ENCODE data around the gene TP53BP2.
"Not testable (repeated sequence)": the region's sequence is repeated elsewhere in the genome, so short reads cannot be mapped to it uniquely, and the experiment has no call there.

Gene TP53BP2

DNA sequence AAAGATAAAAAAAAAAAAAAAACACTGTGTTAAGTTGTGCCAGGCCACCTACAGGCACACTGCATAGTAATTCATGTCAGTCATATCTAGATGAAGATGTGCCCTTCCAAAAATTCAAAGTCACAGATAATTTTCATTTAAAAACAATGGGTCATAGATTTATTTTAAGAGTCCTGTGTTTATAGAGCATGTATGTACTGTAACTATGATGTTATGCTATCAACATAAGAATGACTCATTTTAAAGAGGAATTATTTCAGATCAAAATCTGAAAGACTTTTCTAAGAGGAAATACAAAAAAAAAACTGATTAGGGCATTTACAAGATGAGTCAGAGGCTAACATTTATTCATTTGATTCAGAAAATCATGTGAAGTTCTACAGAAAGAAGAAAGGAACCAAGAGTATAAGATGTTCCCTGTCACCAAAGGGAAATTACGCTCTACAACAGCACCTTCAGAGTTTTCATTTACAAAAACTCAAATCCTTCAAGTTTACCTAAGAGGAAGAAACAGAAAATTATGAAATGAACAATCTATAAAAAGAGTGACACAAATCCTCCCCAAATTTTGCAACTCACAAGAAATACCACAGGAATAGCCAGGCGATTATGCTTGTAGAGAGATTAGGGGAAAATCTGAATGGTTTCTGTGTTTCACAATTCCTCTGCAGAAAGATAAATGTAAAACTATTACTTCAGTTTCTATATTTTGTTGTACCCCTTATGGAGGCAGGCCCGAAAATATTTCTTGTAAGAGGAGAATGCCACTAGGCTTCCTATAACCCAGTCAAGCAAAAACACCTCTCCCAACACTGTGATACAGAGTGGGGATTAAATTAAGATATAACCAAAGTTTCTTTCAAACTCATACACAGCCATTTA, 13.8 kb downstream of the TP53BP2 start:
- DNase-seq: no peak

DNA sequence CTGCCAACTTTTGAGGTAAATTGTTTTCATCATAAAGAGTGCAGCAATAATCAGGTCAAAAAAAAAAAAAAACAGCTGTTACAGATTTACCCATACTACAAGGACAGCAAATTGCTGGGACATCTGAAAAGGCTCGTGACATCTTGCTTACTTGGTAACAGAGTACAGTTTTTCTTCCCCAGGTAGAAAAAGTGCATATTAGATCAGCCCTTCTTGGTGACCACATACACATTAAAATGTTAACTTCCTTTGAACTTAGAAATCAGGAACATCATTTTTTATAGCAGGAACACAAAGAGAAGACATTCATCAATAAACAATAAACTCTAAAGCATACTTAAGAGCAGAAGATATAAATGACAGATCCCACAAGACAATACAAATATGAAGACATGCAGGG, 16.1 kb downstream of the TP53BP2 start:
- DNase-seq: no peak

DNA sequence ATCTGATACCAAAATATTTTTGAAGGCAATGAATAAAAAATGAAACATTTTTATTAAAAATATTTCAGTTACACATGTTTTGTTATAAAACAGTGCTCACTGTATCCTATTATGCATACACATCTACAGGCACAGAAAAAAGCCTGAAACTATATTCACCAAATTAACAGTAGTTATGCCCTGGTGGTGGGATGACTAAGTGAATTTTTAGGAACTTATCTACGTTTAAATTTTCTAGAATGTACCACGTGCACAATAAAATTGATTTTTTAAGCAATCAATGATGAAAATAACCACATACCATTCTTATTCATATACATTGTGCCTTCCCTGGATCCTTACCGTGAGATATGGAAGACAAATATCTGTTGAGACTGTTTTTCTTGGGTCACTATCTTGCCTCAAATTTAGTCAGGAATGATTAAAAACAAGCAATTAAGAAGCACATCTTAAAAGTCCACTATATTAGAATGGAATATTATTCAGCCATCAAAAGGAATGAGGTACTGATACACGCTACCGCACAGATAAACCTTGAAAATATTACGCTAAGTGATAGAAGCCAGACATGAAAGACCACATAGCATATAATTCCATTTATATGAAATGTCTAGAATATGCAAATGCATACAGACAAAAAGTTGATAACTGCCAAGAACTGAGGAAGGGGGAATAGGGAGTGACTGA, 17.4 kb downstream of the TP53BP2 start:
- no peak for DNase-seq

DNA sequence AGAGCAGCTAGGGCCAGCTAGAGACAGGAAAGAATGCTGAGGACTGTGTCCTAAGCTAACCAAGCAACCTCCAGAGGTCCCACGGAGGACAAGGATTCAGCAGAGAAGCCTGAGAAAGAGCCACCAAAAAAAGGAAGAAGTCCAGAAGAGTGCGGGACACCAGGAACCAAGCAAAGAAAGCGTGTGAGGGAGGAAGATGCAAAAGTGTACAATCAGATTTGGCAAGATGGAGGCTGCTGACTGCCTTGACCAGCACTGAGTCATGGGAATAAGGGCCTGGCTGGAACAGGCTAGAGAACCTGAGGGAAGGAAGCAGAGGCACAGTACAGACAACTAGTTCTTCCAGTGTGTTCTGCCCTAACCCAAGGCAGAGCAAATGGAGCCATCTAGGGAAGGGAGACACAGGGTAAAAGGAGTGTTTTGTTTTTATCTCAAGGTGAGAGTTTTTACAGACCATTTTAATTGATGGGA, 18.5 kb downstream of the TP53BP2 start:
- DNase-seq: no peak

DNA sequence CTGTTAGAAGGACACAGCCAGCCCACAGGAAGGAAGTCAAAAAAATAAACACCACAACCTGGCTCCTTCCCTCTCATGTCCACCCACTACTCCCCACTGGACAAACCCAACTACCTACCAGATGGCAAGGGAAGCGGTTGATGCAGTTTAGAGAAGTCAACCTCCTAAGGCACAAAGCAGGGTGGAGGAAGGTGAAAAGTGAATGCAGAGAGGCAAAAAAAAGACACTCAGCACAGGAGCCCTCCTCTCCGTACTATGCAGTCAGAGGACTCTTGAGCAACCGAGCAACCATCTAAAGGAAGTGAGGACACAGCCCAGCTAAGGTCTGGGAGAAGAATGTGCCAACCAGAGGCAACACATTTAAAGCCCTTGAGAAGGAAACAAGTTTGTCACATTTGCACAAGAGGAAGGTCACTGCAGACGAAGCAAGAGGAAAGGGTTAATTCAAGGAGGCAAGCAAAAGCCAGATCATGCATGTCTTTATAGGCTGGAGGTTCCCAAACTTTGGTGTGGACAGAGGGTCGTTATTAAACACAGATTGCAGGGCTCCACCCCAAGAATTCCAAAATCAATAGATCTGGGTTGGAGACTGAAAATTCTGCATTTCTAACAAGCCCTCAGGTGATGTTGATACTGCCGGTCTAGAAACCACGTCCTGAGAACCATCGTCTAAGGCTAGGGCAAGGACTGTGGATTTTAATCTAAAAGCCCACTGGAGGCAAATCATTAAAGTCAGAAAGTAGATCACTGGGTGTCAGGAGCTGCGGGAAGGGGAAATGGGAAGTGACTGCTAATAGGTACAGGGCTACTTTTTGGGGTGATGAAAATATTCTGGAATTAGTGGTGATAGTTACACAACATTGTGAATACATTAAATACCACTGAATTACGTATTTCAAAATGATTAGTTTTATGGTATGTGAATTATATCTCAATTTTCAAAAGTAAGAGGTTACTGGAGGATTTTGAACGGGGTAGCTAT, 19.7 kb downstream of the TP53BP2 start:
- DNase-seq: no peak

DNA sequence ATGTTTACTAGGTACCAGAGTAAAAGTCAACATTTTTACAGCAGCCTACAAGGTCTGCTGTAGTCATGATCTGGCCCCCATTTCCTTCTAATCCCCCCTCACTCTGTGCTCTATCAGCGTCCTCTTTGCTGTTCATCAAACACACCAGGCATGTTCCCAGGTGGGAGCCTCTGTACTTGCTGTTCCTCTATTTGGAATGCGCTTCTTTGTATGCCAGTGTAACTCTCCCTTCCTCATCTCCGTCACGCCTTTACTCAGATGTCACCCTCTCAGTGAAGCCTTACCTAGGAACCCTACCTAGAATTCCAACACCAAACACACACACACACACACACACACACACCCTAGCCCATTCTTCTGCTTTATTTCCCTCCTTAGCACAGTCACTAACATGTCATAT, 21.0 kb downstream of the TP53BP2 start:
- no peak for DNase-seq

DNA sequence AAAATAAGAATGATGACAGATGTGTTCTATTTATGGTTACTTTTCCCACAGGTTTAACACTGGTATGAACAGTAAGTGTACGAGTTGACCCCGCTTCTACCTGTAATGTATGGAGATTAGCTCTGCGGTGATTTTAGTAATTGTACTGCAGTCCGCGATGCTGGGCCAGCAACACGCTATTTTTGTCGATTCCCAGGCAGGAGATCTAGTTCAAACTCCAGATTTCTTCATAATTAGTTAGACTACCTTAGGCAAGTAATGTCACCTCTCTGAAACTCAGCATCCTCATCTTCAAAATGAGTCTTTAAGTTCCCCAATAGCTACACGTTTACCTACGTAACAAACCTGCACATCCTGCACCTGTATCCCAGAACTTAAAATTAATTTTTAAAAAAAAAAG, 21.5 kb downstream of the TP53BP2 start:
- DNase-seq: no peak

DNA sequence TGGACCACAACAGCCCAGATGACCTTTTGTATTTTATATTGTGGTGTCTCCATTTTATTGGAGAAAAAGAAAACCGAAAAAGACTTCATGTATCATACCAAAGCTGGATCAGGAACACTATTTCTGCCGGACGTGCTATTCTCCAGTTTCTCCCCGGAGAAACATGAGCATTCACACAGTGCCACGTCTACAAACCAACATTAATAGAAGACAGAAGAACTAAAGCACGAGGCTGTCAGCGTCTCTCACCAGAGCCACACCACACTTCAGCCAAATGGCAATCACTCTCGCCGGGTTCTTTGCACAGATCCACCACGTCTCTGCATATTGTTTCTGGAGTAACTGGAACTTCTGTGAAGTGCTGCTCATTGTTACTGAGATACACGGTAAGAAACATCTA, 24.8 kb downstream of the TP53BP2 start:
- DNase-seq: no peak

DNA sequence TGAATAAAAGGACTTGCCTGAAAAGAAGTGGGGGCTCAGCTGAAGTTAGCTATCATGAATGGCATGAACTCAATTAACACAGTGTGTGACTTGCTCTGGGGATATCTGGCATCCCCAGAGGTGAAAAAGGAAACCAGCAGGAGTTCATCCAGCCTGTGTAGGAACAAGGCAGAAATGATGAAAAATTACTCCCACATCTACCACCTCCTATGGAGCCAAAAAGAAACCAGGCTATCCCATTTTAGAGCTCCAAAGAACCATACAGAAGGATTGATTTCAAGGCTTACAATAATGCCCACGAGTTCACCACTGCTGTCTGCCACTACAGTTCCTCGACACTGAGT, 25.3 kb downstream of the TP53BP2 start:
- DNase-seq: no peak

DNA sequence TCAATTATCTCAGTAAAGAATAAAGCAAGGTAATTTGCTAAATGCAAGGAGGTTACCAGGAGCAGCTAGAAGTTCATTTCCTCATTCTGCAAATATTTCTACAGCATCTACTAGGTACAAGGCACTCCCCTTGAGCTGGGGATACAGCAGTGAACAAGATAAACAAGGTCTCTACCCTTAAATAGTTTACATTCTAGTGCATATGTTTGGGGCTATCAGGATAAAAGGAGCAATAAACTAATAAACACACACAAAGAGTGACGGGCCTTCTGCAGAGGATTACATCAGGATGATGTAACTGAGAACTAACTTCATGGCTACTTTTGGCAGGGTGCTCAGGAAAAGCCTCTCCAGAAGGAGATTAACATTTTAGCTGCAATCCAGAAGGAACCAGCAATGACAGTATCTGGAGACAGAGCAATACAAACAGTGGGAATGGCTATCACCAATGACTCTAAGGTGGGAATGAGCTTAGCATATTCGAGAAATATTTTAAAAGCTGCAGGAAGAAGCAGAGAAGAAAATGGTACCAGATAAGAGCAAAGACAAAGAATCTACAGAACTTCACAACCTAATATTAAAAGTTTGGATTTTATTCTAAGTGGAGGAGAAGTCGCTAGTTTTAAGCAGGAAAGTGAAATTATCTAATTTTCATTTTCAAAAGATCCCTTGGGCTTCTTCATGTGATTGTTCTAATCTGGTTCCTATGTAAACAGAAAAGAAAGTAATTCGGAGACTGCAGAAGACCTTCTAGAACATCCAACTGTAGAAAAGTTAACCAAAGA, 25.8 kb downstream of the TP53BP2 start:
- no peak for DNase-seq

DNA sequence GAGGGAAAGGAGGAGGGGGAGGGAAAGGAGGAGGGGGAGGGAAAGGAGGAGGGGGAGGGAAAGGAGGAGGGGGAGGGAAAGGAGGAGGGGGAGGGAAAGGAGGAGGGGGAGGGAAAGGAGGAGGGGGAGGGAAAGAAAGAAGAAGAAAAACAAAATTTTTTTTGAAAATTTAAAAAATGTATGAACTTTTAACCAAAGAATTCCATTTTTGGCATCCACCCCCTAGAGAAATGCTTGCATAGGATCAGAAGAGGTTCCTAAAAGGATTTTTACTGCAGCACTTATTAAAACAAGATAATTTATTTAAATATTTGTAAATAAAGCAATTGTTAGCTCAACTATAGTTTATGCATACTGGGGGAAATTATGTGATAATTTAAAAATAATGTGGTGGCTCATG, 28.5 kb downstream of the TP53BP2 start:
- DNase-seq: not testable (repeated sequence)

DNA sequence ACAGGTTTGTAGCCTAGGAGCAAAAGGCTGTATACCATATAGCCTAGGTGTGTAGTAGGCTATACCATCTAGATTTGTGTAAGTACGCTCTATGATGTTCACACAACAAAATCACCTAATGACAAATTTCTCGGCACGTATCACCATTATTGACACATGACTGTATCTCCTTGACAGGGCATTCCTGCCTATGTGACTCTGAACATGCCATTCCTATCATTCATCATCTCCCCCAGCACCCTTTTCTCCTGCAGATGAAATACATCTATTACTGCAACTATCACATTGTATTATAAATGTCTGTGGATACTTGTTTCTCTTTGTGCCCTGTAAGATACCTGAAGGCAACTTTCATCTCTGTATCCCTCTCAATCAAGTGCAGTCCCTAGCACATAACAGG, 29.9 kb downstream of the TP53BP2 start:
- DNase-seq: no peak

DNA sequence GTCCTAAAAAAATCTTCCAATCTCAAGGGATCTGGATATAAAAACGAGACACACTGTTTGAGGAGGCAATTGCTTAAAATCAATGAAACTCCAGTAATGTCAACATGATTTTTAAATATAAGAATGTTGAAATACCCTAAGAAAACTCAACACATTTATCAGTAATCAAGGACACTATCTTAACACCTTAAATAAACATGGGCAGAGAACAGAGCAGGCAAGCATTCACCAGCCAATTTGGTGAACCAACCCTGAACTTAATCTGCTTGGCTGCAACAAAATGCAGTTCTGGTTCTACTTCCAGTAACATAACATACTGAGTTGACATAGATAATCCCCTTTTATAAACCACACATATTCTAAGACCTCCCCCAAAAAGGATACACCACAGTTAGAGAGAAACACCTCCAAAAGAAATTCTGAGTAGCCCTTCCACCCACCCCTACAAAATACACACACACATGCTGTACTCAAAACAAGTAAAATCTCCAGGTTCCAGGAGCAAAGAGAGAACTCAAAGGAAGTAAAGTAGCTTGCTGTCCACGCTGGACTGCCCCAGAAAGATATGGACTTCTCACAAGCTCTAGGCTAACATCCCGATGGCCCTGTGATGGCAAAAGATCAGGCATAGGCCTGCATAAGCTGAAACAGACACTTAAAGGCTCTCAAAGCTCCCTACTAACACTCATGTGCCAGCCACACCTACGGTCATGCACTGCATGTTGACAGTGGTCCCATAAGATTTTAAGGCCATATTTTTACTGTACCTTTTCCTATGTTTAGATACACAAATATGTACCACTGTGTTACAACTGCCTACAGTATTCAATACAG, 30.5 kb downstream of the TP53BP2 start:
- DNase-seq: no peak

DNA sequence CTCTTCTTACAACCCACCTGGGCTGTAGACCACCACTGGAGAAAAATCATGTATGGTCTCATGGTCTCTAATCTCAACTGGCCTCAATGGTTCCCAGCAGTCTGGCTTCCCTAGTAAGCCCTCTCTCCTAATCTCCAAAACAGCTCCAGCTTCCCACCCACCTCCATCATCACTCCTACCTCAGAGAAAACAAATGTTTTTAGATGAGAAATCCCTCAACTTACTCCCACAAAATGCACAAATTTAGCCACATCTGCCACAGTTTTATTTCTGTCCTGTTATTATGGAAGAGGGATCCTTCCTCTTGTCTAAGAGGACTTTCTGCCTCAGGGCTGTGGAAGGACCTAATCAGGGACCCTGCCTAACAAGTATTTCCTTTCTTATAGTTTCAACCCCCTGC, 32.1 kb downstream of the TP53BP2 start:
- no peak for DNase-seq

DNA sequence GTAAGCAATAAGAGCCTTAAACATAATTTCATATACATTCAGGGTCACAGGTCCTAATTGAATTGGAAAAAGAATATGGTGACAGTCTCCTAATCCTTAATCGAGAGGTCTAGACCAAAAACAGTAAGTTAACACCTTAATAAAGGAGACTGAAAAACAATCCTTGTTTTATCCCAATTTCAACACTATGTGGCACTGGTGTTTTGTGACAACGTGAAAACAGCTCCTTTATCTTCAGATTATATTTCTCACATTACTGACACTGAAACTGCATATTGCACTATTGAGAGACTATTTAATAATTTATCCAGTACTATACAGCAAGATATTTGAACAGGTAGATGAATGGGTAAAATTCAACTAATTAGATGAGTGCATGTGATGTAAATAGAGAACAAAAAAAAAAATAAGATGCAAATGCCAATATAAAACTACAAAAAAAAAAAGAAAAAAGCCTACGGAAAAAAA, 34.1 kb downstream of the TP53BP2 start:
- DNase-seq: no peak

DNA sequence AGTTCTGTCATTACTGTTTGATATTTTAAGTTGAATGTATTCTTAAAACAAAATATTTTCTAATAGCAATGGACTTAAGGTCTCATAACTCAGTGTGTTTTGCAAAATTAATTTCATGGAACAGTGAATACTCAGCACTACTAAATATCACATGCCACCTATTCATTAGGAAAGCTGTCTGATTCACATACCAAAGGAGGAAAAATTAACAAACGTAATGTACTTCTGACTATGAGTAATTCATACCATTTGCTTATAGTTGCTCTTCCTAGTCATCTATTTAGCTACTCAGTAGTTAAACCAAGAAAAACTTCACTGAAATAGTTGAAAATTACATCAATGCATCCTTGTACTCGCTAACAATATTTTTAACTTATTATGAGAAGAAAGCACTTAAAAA, 35.2 kb downstream of the TP53BP2 start:
- DNase-seq: no peak

DNA sequence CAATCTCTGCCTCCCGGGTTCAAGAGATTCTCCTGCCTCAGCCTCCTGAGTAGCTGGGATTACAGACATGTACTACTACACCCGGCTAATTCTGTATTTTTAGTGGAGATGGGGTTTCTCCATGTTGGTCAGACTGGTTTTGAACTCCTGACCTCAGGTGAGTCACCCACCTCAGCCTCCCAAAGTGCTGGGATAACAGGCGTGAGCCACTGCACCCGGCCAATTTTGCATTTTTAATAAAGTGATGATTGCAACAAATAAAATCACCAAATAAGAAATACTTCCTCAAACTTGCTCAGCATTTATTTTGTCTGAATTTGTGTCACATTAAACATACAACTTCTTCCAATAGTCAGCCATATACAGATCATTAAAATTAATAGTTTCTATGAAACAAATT, 35.8 kb downstream of the TP53BP2 start:
- DNase-seq: not testable (repeated sequence)

DNA sequence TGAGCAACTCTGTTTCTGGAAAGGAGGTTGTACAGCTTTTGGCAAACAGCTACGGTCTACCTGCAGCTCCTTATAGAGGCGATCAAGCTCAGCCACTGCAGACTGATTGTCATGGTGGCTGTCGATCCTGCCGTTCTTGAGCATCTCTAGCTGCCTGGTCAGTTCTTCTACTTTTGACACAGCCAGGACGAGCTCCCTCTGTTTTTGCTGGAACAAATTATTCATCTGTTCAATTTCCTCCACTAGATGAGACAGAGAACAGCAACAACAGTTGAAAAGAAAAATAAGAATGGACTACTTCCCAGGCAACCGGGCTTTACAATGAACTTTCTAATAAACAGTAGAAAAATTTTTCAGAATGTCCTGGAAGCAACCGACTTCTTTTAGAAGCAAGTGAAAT, 42.5 kb downstream of the TP53BP2 start:
- DNase-seq: no peak

DNA sequence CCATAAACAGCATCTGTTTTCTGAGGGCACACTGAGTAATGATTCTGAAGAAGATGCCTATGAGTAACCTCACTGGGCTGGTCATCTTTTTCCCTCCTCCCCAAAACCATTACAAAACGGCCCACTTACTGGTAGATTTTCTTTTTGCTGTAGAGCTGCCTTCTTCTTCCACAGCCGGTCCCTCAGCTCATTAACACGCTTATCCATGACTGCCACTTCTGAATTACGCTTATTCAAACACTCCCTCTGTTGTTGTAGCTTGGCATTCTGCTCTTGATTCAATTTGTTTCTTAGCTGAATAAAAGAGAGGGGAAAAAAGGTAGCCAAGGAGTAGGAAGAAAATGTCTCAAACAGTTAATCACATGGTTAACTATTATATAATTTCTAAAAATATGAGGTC, 43.1 kb downstream of the TP53BP2 start:
- no peak for DNase-seq

DNA sequence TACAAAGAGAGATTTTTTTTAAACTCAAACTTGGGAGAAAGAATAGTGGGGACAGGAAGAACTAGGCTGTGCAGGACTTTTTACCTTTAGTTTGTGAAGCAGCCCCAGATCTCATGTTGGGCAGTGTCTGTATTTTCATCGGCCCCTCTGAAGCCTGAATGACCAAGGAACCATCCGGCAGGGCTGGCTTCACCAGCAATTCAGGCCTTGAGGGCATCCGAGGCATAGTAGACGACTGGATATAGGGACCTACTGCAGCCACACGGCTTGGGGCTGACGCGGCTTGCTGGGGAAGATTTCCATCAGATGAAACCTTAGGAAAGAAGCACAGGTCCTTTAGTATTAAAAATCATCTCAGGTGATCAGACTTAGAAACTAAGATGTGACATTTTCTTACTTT, 43.7 kb downstream of the TP53BP2 start:
- DNase-seq: no peak

DNA sequence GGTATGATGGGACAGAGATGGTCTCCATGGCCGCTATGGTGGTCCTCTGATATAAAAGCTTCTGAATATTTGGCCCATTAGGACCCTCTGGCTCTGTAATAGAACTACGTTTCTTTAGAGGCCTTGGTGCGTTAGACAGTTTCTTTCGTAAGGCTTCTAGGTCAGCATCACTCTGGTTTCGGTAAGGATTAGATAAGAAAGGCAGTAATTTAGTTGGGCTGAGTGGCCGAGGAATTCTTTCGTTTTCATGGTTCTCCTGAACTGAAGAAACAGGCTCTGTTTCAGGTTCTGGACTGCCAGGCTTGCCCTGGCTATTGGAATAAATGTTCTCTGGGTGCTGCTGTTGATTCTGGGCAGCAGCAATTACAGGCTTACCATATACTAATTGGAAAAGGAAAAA, 49.5 kb downstream of the TP53BP2 start:
- no peak for DNase-seq
